HG02885 (cell line): ENCODE measurements around the gene KCNIP4.
"Not testable (repeated sequence)": the region's sequence is repeated elsewhere in the genome, so short reads cannot be mapped to it uniquely, and the experiment has no call there.

ENCODE experiments used
- ATAC-seq: cut with Tn5 transposase; IDR thresholded peaks from one replicate; pipeline ENCODE4 v1.9.1; 2021; ENCODE audit warnings: mild to moderate bottlenecking; ENCODE audit not compliant: unreplicated experiment, poor library complexity

The KCNIP4 gene

GRCh38 chr4:20840648-20841190 is 1107.9 kb downstream of the KCNIP4 start:
- no peak for ATAC-seq

GRCh38 chr4:20839957-20840356 is 1108.6 kb downstream of the KCNIP4 start:
- ATAC-seq: no peak

- ATAC-seq: no peak
Measured at GRCh38 chr4:20838476-20838875, 1110.1 kb downstream of the KCNIP4 start.

DNA sequence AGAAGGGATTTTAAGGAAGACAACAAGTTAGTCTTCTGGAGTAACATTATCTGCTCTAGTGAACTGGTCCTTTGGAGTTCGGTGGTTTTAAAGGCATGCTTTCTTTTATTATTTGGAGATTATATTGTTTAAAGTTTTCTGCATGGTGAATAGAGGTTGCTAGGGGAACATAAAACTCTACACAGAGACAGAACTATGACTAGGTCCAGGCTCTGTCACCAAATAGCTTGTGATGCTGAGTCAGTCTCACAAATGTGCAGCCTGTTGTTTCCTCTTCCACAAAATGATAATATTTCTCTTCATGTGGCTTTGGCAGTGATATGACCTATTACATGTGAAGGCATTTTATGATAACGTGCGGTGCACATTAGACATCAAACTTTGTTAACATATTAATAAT is 1115.7 kb downstream of the KCNIP4 start:
- no peak for ATAC-seq

DNA sequence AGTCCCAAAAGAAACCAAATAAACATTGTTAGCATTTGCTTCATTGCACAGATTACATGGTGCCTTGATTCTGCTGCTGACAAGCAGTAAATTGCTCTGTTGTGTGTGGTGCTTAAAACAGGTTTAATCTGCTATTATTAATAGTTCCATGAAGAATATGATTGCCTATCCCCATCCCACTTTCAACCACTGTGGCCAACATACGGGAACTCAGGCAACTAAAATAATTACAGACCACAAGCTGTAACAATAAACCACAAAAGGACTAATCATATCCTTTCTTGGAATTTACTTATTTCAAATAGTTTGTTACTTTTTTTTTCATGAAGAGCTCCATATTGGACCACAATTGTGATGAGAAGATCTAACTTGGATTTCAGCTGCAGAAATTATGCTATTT is 1116.8 kb downstream of the KCNIP4 start:
- no peak for ATAC-seq

DNA sequence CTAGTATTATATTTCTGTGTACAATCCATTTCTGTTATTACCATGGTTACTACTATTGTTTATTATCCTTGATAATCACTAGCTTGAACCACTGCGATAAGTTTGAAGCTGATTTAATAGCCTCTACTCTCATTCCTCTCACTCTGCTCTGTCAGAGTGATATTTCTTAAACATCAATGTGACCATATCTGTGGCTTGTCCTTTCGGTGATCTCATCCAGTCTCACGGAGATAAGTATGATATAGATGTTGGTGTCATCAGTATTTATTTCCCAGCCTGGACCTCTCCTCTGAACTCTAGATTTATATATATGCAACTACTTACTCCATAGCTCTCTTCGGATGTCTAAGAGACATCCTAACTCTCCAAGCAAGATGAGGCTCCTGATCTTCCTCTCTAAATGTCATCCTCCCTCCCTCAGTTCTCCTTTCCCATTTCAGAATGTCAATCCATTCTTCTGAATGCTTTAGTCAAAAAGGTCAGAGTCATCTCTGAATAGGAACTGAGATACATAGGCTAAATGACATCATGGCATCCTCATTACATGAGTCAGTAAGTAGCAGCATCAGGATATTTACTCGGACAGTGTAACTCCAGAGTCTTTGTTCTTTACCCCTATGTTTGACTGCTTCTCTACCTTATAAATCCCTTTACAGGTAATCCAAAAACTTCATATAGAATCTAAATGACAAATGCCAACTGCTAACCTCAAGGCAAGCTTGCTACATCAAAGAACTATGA is 1118.8 kb downstream of the KCNIP4 start:
- no peak for ATAC-seq

GRCh38 chr4:20825505-20825904 is 1123.1 kb downstream of the KCNIP4 start:
- ATAC-seq: no peak

DNA sequence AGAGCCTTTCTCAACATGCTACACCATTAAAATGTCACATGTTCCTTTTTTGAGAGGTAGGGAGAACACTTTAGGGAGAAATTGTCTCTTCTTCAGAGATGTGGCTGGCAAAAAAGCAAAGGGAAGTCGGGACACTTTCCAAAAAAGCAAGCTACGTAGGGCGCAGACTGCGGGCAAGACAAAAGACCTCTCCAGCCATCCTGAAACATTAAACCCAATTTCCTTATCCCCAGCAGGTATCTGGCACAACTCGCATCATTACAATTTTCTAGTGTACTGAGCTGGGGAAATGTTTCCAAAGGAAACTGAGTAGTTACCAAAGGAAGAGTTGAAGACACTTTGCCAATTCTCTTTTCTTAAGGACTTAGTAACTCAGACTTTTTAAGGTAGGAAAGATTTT is 1132.3 kb downstream of the KCNIP4 start:
- no peak for ATAC-seq

DNA sequence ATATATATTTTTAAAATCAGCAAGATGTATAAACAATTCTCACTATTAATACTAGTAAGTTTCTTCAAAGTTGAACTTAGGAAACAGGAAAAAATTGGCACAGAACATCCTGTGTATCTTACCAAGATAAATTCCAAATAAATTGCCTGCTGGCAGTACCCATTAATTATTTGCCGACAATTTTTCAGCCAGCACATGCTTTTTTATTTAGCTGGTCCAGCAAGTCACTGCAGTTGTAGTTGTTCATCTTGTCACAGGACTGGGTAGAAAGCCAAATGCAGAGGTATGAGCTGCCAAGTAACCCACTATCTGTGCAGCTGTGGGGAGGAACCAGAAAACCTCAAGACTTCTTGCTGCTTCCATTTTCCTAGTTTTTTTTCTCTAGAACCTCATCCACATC is 1134.9 kb downstream of the KCNIP4 start:
- ATAC-seq: no peak

DNA sequence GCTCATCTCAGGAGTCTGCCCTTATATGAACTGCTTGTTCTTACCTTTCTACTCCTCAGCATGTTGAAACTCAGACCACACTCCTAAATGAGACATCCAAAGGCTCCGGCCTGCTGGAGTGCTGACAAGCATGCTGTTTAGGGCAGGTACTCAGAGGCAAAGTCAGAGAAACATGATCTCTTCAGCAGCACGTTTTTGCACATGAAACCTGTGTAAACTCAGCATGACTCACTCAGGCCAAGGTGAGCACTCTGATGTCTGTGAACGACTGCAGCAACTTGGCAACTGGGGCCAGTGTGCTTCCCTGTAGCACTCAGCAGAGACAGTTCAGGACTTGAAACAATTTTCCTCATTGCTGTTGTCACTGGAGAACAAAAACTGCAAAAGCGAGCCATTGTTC is 1138.8 kb downstream of the KCNIP4 start:
- ATAC-seq: no peak

- ATAC-seq: no peak
Measured at GRCh38 chr4:20805716-20806115, 1142.9 kb downstream of the KCNIP4 start.

GRCh38 chr4:20787940-20788665 is 1160.5 kb downstream of the KCNIP4 start:
- ATAC-seq: no peak

DNA sequence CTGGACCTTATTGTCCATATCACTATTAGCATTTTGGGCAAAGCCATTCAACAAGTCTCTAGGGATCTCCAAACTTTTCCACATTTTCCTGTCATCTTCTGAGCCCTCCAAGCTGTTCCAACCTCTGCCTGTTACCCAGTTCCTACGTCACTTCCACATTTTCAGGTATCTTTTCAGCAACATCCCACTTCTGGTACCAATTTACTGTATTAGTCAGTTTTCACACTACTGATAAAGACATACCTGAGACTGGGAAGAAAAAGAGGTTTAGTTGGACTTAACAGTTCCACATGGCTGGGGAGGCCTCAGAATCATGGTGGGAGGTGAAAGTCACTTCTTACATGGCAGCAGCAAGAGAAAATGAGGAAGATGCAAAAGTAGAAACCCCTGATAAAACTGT is 1165.4 kb downstream of the KCNIP4 start:
- not testable (repeated sequence) for ATAC-seq

- ATAC-seq: no peak
Measured at GRCh38 chr4:20778896-20779295, 1169.7 kb downstream of the KCNIP4 start.

- peak; percentile 94 for ATAC-seq
Measured at GRCh38 chr4:20773144-20773997, 1175.2 kb downstream of the KCNIP4 start.

GRCh38 chr4:20764366-20764992 is 1184.1 kb downstream of the KCNIP4 start:
- ATAC-seq: no peak

DNA sequence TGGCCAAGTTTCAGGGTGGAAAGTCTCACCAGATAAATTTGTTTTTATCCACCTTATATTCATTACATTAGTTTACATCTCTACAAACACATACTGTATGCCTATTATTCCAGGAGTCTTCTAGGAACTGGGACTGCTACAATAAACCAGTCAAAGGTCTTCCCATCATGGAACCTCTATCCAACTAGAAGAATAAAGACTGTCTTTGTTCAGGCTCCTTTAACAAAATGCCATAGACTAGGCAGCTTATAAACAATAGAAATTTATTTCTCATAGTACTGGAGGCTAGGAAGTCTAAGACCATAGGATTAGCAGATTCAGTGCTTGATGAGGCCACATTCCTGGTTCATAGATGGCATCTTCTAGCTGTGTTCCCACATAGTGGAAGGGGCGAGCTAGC is 1186.7 kb downstream of the KCNIP4 start:
- no peak for ATAC-seq

DNA sequence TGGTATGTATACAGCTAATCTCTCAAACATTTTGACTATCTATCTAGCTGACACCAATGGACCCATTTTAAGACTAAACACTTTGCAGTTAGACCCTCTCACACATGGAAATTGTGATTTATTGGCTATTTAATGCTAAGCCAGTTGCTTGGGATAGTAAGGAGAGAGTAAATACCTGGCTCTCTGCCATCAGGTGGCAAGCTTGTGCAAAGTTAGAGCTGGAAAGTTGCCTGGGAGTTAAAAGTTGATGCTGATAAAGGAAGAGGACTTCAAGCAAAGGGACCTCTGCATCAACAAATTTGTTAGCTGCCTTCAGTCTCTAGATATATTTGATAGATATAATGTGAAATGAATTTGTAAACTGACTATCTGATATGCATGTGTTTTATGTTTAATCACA is 1187.2 kb downstream of the KCNIP4 start:
- no peak for ATAC-seq

GRCh38 chr4:20760053-20760452 is 1188.5 kb downstream of the KCNIP4 start:
- no peak for ATAC-seq

GRCh38 chr4:20754036-20754435 is 1194.5 kb downstream of the KCNIP4 start:
- ATAC-seq: no peak
